Non-pigmented ciliary epithelial cell (primary cell): ENCODE results near the gene CENPQ.
A peak's percentile ranks its signal among the peaks of the same experiment; 100 is the strongest.

Experiments used
- DNase-seq: peaks from one replicate; pipeline ENCODE4 v3.0.0-alpha.2; 2010; ENCODE audit warnings: low read depth

CENPQ gene

DNA sequence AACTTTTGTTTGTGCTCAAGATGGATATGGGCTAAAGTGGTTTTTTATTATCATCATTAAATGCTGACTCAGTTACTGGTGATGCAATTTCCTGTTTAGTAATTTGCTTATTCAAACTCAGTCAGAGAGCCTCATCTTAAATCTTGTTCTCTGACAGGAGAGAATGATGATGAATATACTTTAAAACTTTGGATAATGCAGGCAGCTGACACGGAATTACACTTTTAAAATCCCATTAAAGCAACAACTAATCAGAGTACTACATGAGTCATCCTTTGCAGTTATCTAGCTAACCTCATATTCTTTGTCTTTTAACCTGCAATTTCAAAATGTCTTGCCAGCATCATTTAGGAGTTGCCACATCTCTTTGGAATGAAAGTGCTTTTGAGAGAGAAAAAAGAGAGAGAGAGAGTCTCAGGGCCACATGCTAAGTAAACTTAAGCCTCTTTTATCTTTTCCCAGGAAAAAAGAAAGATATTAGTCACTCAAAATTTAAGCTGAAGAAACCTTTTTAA, 78.1 kb downstream of the CENPQ start:
- peak; percentile 59 for DNase-seq

DNA sequence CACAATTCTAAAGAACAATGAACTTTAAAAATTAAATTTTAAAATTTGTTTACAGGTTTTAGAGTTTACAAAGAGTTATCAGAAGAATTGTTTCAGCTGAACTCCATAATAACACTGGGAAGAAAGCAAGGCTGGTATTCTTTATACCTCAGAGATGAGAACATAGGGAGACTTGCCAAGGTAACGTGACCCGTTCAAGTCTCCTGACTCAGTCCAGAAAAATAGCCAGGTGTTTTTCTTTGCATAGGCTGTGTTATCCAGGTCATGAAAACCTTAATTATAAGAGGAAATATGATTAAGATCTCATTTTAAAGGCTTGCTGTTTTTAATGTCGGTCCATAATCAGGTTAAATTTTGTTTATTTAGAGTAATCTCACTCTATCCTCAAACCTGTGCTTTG, 78.8 kb downstream of the CENPQ start:
- DNase-seq = no peak
